RWPE1 (cell line): ENCODE data around the gene MGP.

Experiments used
- CTCF ChIA-PET: fragments of 350-600 bp; sonication (Branson Sonifier 250); formaldehyde crosslinking; extraction: SDS; loops from one replicate; lab custom pipeline; 2021; lab: Yijun Ruan, JAX
- POLR2A ChIA-PET: fragments of 400-600 bp; formaldehyde crosslinking; extraction: SDS; loops from one replicate; lab custom pipeline; 2020; ENCODE audit warnings: antibody characterized with exemption; ENCODE audit not compliant: low non-redundant PET; lab: Yijun Ruan, JAX
- DNase-seq: peaks from one replicate; pipeline ENCODE4 v3.0.0; 2012; ENCODE audit warnings: low spot score
- H3K27ac ChIP-seq: fragments of 450-650 bp; 2 replicates; pipeline ENCODE4 v1.5.1; 2017
- CTCF ChIP-seq: fragments of 450-650 bp; conservative IDR thresholded peaks from 2 replicates; pipeline ENCODE4 v1.5.1; 2017; ENCODE audit warnings: low read depth, mild to moderate bottlenecking

The MGP gene

GRCh38 chr12:14885718-14886221 is at the start of gene MGP:
Gene MGP, minus strand, starts transcription at chr12:14885854. Its CDS starts 63 bp downstream, at chr12:14885791.
- DNase-seq: no peak
- POLR2A ChIA-PET: no interaction called here
- H3K27ac ChIP-seq: no peak within 1 kb of the TSS
- TF ChIP-seq CTCF: no peak
- CTCF ChIA-PET: no interaction called here

- H3K27ac ChIP-seq: no peak overlapping the region
- ChIA-PET CTCF (no interaction called here), POLR2A (no interaction called here)
- DNase-seq: no peak
- TF ChIP-seq CTCF: no peak
Measured at GRCh38 chr12:14935031-14935430, 49.4 kb upstream of the MGP start.

GRCh38 chr12:14934511-14934910 is 48.9 kb upstream of the MGP start:
- no peak for TF ChIP-seq CTCF
- no peak for DNase-seq
- CTCF ChIA-PET: no interaction called here
- no peak overlapping the region for H3K27ac ChIP-seq
- POLR2A ChIA-PET: no interaction called here

GRCh38 chr12:14931791-14932560 is 46.3 kb upstream of the MGP start:
- no peak overlapping the region for H3K27ac ChIP-seq
- peak; percentile 43 for DNase-seq
- TF ChIP-seq CTCF: no peak
- CTCF ChIA-PET: interaction anchor here (0.6 kb wide), 1 partner anchor 82 kb away, joined by 7 read pairs; no protein-coding TSS in a partner anchor
- POLR2A ChIA-PET: no interaction called here

GRCh38 chr12:14931359-14931758 is 45.7 kb upstream of the MGP start:
- no peak for DNase-seq
- no peak for TF ChIP-seq CTCF
- H3K27ac ChIP-seq: no peak overlapping the region
- ChIA-PET POLR2A (no interaction called here), CTCF (interaction anchor here (0.6 kb wide), 1 partner anchor 82 kb away, joined by 7 read pairs; no protein-coding TSS in a partner anchor)

GRCh38 chr12:14930299-14930698 is 44.6 kb upstream of the MGP start:
- H3K27ac ChIP-seq: no peak overlapping the region
- CTCF ChIA-PET: no interaction called here
- POLR2A ChIA-PET: no interaction called here
- no peak for DNase-seq
- TF ChIP-seq CTCF: no peak
